Measurements from ENCODE around the gene OSBP2.
"Not testable (repeated sequence)": the region's sequence is repeated elsewhere in the genome, so short reads cannot be mapped to it uniquely, and the experiment has no call there.

The OSBP2 gene

DNA sequence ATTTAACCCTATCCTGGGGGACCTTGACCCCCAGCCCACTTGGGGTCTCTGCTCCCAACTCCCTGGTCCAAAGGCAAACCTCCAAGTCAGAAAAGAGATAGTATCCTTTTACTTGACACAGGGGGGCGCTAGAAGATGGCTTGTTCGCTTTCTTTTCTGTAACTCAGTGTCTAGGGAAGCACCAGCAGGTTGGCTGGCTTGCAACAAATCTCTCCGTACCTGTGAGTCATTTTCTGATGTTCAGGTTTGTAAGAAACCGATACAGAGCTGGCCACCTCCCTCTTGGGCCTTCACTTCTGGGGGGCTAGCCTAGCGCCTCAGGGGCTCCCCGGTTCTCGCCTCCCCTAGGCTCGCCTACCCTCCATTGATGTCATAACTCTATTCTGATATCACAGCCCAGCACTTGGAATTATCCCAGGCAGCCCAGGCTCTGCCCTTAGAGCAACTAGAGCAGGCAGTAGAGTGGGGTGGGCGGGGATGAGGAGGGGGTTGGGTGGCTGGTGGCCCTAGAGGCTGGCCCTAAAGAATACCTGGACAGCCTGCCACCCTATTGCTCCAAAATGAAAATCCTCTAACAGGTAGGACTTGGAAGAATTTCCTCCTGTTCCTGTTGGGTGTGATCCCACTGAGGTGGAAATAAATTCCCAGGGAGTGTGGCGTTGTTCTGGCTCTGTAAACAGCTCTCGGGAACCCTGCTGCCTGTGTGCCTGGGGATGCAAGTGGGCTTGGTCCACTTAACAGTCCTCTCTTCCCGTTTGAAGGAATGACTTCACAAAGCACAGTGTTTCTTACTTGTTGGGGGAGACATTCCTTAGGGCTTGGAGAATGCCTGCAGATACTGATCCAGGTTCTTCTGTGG lies 69.4 kb downstream of the OSBP2 start:
- no peak overlapping the region for H3K4me3 ChIP-seq (ENCODE audit: low read length)
- peak; percentile 56 for DNase-seq (ENCODE audit: low read depth)
- TF ChIP-seq, protein P1, sequence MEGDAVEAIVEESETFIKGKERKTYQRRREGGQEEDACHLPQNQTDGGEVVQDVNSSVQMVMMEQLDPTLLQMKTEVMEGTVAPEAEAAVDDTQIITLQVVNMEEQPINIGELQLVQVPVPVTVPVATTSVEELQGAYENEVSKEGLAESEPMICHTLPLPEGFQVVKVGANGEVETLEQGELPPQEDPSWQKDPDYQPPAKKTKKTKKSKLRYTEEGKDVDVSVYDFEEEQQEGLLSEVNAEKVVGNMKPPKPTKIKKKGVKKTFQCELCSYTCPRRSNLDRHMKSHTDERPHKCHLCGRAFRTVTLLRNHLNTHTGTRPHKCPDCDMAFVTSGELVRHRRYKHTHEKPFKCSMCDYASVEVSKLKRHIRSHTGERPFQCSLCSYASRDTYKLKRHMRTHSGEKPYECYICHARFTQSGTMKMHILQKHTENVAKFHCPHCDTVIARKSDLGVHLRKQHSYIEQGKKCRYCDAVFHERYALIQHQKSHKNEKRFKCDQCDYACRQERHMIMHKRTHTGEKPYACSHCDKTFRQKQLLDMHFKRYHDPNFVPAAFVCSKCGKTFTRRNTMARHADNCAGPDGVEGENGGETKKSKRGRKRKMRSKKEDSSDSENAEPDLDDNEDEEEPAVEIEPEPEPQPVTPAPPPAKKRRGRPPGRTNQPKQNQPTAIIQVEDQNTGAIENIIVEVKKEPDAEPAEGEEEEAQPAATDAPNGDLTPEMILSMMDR (conservative IDR thresholded peaks at IDR 0.05; ENCODE audit: low read depth, low read length), result peak; percentile 68

- no peak overlapping the region for H3K4me3 ChIP-seq (ENCODE audit: low read length)
- DNase-seq (ENCODE audit: low read depth), result no peak
- TF ChIP-seq, protein P1 (conservative IDR thresholded peaks at IDR 0.05; ENCODE audit: low read depth, low read length), result no peak
These were observed 73.0 kb downstream of the OSBP2 start for GRCh38 chr22:30767661-30768060.

- DNase-seq (ENCODE audit: low read depth), result no peak
- no peak overlapping the region for H3K4me3 ChIP-seq (ENCODE audit: low read length)
- TF ChIP-seq, protein P1 (conservative IDR thresholded peaks at IDR 0.05; ENCODE audit: low read depth, low read length), result no peak
These were observed 76.0 kb downstream of the OSBP2 start for GRCh38 chr22:30770716-30771115.

- TF ChIP-seq, protein P1 (conservative IDR thresholded peaks at IDR 0.05; ENCODE audit: low read depth, low read length), result no peak
These were observed 79.2 kb downstream of the OSBP2 start for GRCh38 chr22:30773919-30774318.

GRCh38 chr22:30774566-30774965 lies 79.9 kb downstream of the OSBP2 start:
- TF ChIP-seq, protein P1 (conservative IDR thresholded peaks at IDR 0.05; ENCODE audit: low read depth, low read length), result no peak
- no peak overlapping the region for H3K4me3 ChIP-seq (ENCODE audit: low read length)
- DNase-seq (ENCODE audit: low read depth), result no peak

More at GRCh38 chr22:30773919-30774318, 79.2 kb downstream of the OSBP2 start:
- no peak for DNase-seq (ENCODE audit: low read depth)
- no peak overlapping the region for H3K4me3 ChIP-seq (ENCODE audit: low read length)

DNA sequence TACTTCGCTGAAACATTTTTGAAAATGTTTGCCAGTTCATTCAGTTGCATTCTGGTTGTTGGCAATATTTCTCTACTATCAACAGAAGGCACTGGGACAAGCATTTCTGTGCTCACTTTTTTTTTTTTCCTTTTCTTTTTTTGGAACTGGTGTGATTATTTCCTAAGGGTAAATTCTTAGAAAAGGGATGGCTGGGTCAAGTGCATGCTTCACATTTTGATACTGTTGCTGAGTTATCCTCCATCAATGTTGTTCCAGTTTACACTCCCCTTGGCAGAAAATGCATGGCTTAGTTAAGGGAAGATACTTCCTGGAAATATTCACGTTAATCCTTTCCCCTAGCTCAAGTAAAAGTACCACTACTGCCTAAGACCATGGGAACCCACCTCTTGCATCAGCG lies 81.8 kb downstream of the OSBP2 start:
- TF ChIP-seq, protein P1 (conservative IDR thresholded peaks at IDR 0.05; ENCODE audit: low read depth, low read length), result no peak
- no peak for DNase-seq (ENCODE audit: low read depth)
- no peak overlapping the region for H3K4me3 ChIP-seq (ENCODE audit: low read length)

DNA sequence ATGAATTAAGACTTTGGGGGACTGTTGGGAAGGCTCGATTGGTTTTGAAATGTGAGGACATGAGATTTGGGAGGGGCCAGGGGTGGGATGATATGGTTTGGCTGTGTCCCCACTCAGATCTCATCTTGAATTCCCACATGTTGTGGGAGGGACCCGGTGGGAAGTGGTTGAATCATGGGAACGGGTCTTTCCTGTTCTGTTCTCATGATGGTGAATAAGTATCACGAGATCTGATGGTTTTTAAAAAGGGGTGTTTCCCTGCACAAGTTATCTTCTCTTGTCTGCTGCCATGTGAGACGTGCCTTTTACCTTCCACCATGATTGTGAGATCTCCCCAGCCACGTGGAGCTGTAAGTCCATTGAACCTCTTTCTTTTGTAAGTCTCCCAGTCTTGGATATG lies 82.5 kb downstream of the OSBP2 start:
- not testable (repeated sequence) for DNase-seq (ENCODE audit: low read depth); H3K4me3 ChIP-seq (ENCODE audit: low read length)
